Measurements from ENCODE around the gene PLEKHD1. TPM values are rescaled to one million over a fixed set of nuclear protein-coding genes. Genes with fewer than 3 reads are reported as not detected.

The PLEKHD1 gene
- total RNA-seq, 4 donors from 2014 or later = 0.04 to 0.10 TPM; not detected in 2

DNA sequence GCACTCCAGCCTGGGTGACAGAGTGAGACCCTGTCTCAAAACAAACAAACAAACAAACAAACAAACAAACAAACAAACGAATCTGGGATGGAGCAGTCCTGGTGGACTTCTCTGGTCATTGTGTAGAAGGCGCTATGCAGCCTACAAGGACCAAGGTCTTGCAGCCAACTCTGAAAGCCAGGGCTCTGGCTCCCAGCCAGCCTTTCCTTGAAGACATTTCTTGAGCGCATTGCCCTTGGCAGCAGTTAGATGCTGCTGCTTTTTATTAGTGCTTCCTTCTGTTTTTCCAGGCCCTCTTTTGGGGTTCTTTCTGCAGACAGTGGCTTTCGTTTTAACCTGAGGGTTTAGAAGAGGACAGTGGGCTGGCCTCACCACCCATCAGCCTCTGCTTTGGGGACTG is 70.0 kb downstream of the PLEKHD1 start:
- Histone ChIP-seq H3K27me3 (peaks cover 5 to 15% (median 15%) of the 10 kb centered on the region in 3 donors), H3K4me1 (no peaks in the 10 kb centered on the region), H3K4me3 (no peak overlapping the region), H3K27ac (no peak overlapping the region), H3K36me3 (no peaks in the 10 kb centered on the region), H3K9me3 (no peaks in the 10 kb centered on the region)
- TF ChIP-seq, protein P1, sequence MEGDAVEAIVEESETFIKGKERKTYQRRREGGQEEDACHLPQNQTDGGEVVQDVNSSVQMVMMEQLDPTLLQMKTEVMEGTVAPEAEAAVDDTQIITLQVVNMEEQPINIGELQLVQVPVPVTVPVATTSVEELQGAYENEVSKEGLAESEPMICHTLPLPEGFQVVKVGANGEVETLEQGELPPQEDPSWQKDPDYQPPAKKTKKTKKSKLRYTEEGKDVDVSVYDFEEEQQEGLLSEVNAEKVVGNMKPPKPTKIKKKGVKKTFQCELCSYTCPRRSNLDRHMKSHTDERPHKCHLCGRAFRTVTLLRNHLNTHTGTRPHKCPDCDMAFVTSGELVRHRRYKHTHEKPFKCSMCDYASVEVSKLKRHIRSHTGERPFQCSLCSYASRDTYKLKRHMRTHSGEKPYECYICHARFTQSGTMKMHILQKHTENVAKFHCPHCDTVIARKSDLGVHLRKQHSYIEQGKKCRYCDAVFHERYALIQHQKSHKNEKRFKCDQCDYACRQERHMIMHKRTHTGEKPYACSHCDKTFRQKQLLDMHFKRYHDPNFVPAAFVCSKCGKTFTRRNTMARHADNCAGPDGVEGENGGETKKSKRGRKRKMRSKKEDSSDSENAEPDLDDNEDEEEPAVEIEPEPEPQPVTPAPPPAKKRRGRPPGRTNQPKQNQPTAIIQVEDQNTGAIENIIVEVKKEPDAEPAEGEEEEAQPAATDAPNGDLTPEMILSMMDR (IDR thresholded peaks at IDR 0.05 in 4 of 5, conservative IDR thresholded peaks at IDR 0.05 in 1 of 5) = no peak
- in situ Hi-C loops (cut with MboI; ENCODE audit: low sequenced_read_pairs in 4 of 4) (no loop called here), intact Hi-C loops (cut with DNase I; ENCODE audit: low total_unique reads) (no loop called here)
- ATAC-seq = no peak
- no peak for DNase-seq

DNA sequence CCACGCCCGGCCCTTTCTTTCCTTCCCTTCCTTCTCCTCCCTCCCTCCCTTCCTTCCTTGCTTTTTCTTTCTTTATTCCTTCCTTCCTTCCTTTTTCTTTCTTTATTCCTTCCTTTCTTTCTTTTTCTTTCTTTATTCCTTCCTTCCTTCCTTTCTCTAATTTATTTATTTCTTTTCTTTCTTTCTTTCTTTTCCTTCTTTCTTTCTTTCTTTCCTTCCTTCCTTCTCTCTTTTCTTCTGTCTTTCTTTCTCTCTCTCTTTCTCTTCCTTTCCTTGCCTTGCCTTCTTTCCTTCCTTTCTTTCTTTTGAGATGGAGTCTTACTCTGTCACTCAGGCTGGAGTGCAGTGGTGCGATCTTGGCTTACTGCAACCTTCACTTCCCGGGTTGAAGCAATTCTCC is 74.2 kb downstream of the PLEKHD1 start:
- no peak for ATAC-seq
- Histone ChIP-seq H3K9me3 (no peaks in the 10 kb centered on the region), H3K27me3 (peaks cover 0 to 17% (median 0%) of the 10 kb centered on the region in 3 donors), H3K36me3 (no peaks in the 10 kb centered on the region), H3K27ac (no peak overlapping the region), H3K4me3 (no peak overlapping the region), H3K4me1 (no peaks in the 10 kb centered on the region)
- TF ChIP-seq POLR2A (IDR thresholded peaks at IDR 0.05) = no peak
- TF ChIP-seq, protein P1 (IDR thresholded peaks at IDR 0.05 in 4 of 5, conservative IDR thresholded peaks at IDR 0.05 in 1 of 5) = no peak
- in situ Hi-C loops (cut with MboI; ENCODE audit: low sequenced_read_pairs in 4 of 4) (no loop called here), intact Hi-C loops (cut with DNase I; ENCODE audit: low total_unique reads) (no loop called here)
- no peak for DNase-seq

DNA sequence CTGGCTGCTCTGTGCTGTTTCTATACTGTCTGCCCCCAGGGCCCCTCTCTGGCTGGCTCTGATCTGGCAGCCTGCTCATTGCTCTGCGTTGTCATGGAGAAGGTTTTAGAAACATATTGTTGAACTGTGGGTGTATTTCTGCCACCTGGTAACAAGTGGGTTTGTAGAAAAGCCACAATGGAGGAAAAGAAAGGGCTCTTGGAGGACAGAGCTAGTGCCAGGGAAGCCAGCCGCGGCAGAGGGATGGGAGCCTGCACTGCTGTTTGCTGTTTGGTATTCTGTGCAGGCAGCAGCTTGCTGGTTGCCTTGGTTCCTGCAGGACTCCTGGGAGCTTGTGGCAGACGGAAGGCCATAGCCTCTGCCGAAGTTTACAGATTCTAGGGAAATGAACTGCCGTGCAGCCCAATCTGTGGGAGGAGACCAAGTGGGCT is 75.1 kb downstream of the PLEKHD1 start:
- no peaks in the 10 kb centered on the region for H3K36me3 ChIP-seq
- intact Hi-C loops (cut with DNase I; ENCODE audit: low total_unique reads) = no loop called here
- H3K27ac ChIP-seq = no peak overlapping the region
- DNase-seq (no peak), ATAC-seq (no peak)
- peaks cover 0 to 24% (median 6%) of the 10 kb centered on the region in 3 donors for H3K27me3 ChIP-seq
- H3K4me3 ChIP-seq = no peak overlapping the region
- H3K9me3 ChIP-seq = no peaks in the 10 kb centered on the region
- TF ChIP-seq, protein P1 (IDR thresholded peaks at IDR 0.05 in 4 of 5, conservative IDR thresholded peaks at IDR 0.05 in 1 of 5) = no peak
- TF ChIP-seq POLR2A (IDR thresholded peaks at IDR 0.05) = no peak
- in situ Hi-C loops (cut with MboI; ENCODE audit: low sequenced_read_pairs in 4 of 4) = no loop called here
- no peaks in the 10 kb centered on the region for H3K4me1 ChIP-seq

DNA sequence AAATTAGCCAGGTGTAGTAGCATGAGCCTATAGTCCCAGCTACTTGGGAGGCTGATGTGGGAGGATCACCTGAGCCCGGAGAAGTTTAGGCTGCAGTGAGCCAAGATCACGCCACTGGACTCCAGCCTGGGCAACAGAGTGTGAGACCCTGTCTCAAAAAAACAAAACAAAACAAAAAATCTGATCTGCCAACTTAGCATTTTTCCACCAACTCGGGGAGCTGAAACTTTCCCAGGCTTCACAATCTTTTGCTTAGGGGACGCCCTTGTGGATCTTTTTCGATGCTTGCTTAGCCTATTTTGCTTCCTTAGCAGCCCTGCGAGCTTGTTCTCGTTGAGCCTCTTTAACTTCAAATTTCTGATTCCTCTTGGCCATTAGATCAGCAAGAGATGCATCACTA is 76.3 kb downstream of the PLEKHD1 start:
- ATAC-seq (no peak), DNase-seq (no peak)
- Histone ChIP-seq H3K27me3 (peaks cover 0 to 31% (median 15%) of the 10 kb centered on the region in 3 donors), H3K9me3 (no peaks in the 10 kb centered on the region), H3K4me3 (no peak overlapping the region), H3K27ac (no peak overlapping the region), H3K36me3 (no peaks in the 10 kb centered on the region), H3K4me1 (no peaks in the 10 kb centered on the region)
- intact Hi-C loops (cut with DNase I; ENCODE audit: low total_unique reads) (no loop called here), in situ Hi-C loops (cut with MboI; ENCODE audit: low sequenced_read_pairs in 4 of 4) (no loop called here)
- TF ChIP-seq POLR2A (IDR thresholded peaks at IDR 0.05) = no peak
- TF ChIP-seq, protein P1 (IDR thresholded peaks at IDR 0.05 in 4 of 5, conservative IDR thresholded peaks at IDR 0.05 in 1 of 5) = no peak

DNA sequence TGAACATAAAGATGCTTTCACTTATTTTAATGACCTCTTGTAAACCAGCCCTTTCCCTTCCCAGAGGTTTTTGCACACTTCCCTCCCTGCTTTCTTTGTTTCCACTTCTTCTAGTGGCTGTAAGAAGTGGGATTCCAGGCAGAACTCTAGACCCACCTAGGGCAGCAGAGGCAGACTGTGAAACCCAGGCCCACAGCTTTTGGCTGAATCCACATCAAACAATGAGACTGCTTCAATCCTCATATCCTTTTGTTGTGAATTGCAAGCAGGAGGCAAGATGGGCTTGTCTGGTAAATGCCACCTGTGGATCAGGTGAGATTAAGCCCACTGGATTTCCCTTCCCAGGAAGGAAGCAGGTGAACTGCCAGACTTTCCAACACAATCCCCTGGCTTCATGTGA is 77.4 kb downstream of the PLEKHD1 start:
- intact Hi-C loops (cut with DNase I; ENCODE audit: low total_unique reads) (no loop called here), in situ Hi-C loops (cut with MboI; ENCODE audit: low sequenced_read_pairs in 4 of 4) (no loop called here)
- no peak for TF ChIP-seq POLR2A (IDR thresholded peaks at IDR 0.05)
- TF ChIP-seq, protein P1 (IDR thresholded peaks at IDR 0.05 in 4 of 5, conservative IDR thresholded peaks at IDR 0.05 in 1 of 5) = no peak
- ATAC-seq (no peak), DNase-seq (no peak)
- H3K36me3 ChIP-seq = no peaks in the 10 kb centered on the region
- H3K4me1 ChIP-seq = no peaks in the 10 kb centered on the region
- H3K27ac ChIP-seq = no peak overlapping the region
- H3K27me3 ChIP-seq = peaks cover 2 to 34% (median 23%) of the 10 kb centered on the region in 3 donors
- no peaks in the 10 kb centered on the region for H3K9me3 ChIP-seq
- H3K4me3 ChIP-seq = no peak overlapping the region

All from gastrocnemius medialis (tissue), 4 donors.